ENCODE measurements around the gene SCN8A.

Gene SCN8A

GRCh38 chr12:51851413-51852124 lies 260.5 kb downstream of the SCN8A start:
- no peak for DNase-seq (ENCODE audit: low read depth)

- peak; percentile 5 for DNase-seq (ENCODE audit: low read depth)
Observed at GRCh38 chr12:51852404-51853137, 261.5 kb downstream of the SCN8A start.

DNA sequence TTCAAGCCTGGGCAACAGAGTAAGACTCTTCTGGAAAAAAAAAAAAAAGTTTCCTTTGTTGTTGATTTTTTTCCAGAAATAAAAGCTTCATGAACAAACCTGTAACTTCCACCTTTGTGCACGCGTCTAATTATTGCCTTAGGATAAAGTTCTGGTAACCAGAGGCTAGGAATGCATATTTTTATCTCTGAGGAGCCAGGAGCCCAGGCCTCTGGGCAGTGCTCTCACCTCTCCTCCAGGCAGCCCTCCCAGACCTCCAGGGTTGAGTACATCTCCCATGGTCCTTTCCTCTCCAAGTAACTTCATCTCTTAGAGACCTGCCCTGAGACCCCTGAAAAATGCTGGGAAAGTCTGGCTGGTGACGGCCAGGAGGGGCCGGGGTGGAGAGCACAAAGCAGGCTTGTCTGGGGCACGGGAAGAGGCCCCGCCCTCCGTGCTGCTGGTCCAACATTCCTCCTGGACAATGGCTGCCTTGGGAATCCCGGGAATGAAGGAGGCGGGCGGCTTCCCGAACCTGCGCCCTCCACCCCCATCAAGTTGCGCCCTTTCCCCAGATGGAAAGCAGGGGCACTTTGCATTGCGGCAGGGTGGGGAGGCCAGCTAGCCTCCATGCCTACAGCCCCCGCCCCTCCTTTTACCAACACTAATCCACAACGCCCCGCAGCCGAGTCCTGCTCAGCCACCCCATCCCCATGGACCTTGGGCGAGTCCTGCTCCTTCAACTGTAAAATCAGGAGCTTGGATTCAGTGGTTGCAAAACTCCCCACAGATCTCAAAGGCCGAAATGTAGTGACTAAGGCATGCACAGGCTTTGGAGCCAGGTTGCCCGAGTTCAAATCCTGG lies 264.8 kb downstream of the SCN8A start:
- peak; percentile 11 for DNase-seq (ENCODE audit: low read depth)

GRCh38 chr12:51860986-51861385 lies 270.0 kb downstream of the SCN8A start:
- DNase-seq (ENCODE audit: low read depth), result no peak

All from GM04503 (cell line).